Activated CD4-positive, alpha-beta memory T cell treated with anti-CD3 and anti-CD28 coated beads for 36 hours (primary cell): ENCODE measurements around the gene TMSB10. TPM values are rescaled to one million over a fixed set of nuclear protein-coding genes. Genes with fewer than 3 reads are reported as not detected.
A peak's percentile ranks its signal among the peaks of the same experiment; 100 is the strongest.

ENCODE experiments used
- CTCF ChIA-PET: fragments of 350-600 bp; sonication (Branson Sonifier 250); formaldehyde crosslinking; loops from one replicate; lab custom pipeline; 2021; ENCODE audit warnings: antibody characterized with exemption, inconsistent platforms; lab: Charles Lee
- POLR2A ChIA-PET: fragments of 350-600 bp; sonication (Branson Sonifier 250); formaldehyde crosslinking; loops from one replicate; lab custom pipeline; 2021; ENCODE audit warnings: antibody characterized with exemption; lab: Charles Lee
- DNase-seq: peaks from one replicate; pipeline ENCODE4 v3.0.0-alpha.2; 2020
- H3K27ac Mint-ChIP-seq: one replicate; pipeline ENCODE4 v1.8.0; 2021; ENCODE audit warnings: mixed read lengths
- H3K27me3 Mint-ChIP-seq: one replicate; pipeline ENCODE4 v1.8.0; 2021; ENCODE audit warnings: mixed read lengths
- H3K36me3 Mint-ChIP-seq: one replicate; pipeline ENCODE4 v1.8.0; 2021; ENCODE audit warnings: mixed read lengths
- H3K4me1 Mint-ChIP-seq: one replicate; pipeline ENCODE4 v1.8.0; 2021; ENCODE audit warnings: low read depth, mixed read lengths
- H3K4me3 Mint-ChIP-seq: one replicate; pipeline ENCODE4 v1.8.0; 2021; ENCODE audit warnings: mild to moderate bottlenecking, mixed read lengths
- H3K9me3 Mint-ChIP-seq: one replicate; pipeline ENCODE4 v1.8.0; 2021; ENCODE audit warnings: mixed read lengths
- intact Hi-C: fragments of 100-400 bp; cut with micrococcal nuclease; formaldehyde crosslinking; loops from one replicate; pipeline ENCODE4 v1.15.1; 2023
- total RNA-seq, 2 experiments: library from RNA; stranded (reverse); gene quantifications; one replicate each; pipeline ENCODE4 v1.2.3, GENCODE V29; 2021

TMSB10 gene
- total RNA-seq = 1,000 to 10,000 TPM; 2,535 to 2,567 TPM

DNA sequence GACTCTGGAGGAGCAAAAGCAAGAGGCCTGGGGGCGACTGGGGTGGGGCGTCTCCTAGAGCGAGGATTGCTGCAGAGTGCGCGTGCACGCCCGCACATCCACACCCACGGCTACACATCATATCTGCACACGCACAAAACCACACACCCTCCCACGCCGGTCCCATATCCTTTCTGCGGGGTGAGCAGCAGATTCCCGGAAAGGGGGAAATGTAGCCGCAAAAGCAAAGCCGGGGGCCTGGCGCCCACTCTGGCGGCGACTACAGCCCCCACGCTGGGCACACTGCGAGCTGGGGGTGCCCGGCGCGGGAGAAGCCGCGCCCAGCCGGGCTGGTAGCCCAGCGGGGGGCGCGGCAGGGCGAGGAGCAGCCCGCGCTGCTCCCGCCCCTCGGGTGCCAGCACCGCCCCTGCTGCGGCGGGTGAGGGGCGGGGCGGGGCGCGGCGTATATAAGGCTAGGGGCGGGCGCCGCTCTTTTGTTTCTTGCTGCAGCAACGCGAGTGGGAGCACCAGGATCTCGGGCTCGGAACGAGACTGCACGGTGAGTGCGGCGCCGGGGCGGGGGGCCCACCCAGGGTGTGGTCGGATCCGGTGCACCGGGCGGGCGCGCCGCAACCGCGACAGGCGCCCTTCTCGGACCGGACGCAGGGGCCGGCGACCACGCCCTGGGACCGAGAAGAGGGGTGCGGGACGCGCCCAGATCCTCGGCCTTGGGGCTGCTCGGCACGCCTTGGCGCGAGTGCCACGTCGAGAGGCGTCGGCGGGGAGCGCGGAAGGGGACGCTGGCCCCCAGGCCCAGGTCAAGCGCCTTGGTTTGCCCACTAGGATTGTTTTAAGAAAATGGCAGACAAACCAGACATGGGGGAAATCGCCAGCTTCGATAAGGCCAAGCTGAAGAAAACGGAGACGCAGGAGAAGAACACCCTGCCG lies at the start of gene TMSB10:
TMSB10 (plus strand) TSS at position 476 of the 927 bp plus-strand sequence.
- Mint-ChIP-seq H3K27me3 (no peaks in the 10 kb centered on the region), H3K9me3 (peaks cover 13% of the 10 kb centered on the region), H3K4me1 (peaks cover 66% of the 10 kb centered on the region), H3K4me3 (peak within 1 kb of the TSS; percentile 91), H3K27ac (peak within 1 kb of the TSS; percentile 93), H3K36me3 (peaks cover 34% of the 10 kb centered on the region)
- ChIA-PET POLR2A (interaction anchor here (0.5 to 5.1 kb wide), 12 partner anchors 8 to 64 kb away, joined by 3 to 41 read pairs (median 12); partner anchors contain the start of gene TRABD2A), CTCF (interaction anchor here (0.6 to 11.8 kb wide), 12 partner anchors 11 to 416 kb away, joined by 3 to 117 read pairs (median 4); partner anchors contain the start of gene DNAH6)
- peak; percentile 90 for DNase-seq
- intact Hi-C loops = loop anchor here (1.0 to 2.0 kb wide), 3 partner anchors 7 to 65 kb away; partner anchors contain the start of gene KCMF1

- intact Hi-C loops = loop anchor here (2.0 to 5.0 kb wide), 2 partner anchors 25 to 203 kb away; partner anchors contain the start of gene TRABD2A
- peaks cover 23% of the 10 kb centered on the region for H3K9me3 Mint-ChIP-seq
- peak overlapping the region; percentile 38 for H3K4me3 Mint-ChIP-seq
- no peaks in the 10 kb centered on the region for H3K27me3 Mint-ChIP-seq
- peaks cover 92% of the 10 kb centered on the region for H3K4me1 Mint-ChIP-seq
- DNase-seq = no peak
- ChIA-PET POLR2A (no interaction called here), CTCF (no interaction called here)
- H3K27ac Mint-ChIP-seq = peak overlapping the region; percentile 46
- peaks cover 33% of the 10 kb centered on the region for H3K36me3 Mint-ChIP-seq
These were observed 49.7 kb upstream of the TMSB10 start for GRCh38 chr2:84855731-84856130.

DNA sequence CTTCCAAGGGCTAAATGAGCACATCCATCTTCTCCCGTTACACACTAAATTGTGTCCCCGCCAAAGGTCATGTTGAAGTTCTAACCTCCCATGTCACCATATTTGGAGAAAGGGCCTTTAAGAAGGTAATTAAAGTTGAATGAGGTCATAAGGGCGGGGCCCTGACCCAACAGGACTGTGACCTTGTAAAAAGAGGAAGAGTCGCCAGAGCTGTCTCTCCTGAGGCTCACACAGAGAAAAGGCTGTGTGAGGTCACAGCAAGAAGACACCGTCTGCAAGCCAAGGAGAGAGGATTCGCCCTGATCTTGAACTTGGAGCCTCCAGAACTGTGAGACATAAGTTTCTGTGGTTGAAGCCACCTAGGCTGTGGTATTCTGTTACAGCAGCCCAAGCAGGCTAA lies 48.7 kb upstream of the TMSB10 start:
- Mint-ChIP-seq H3K27ac (peak overlapping the region; percentile 46), H3K4me3 (no peak overlapping the region), H3K36me3 (peaks cover 29% of the 10 kb centered on the region), H3K27me3 (no peaks in the 10 kb centered on the region), H3K4me1 (peaks cover 91% of the 10 kb centered on the region), H3K9me3 (peaks cover 23% of the 10 kb centered on the region)
- peak; percentile 66 for DNase-seq
- CTCF ChIA-PET = interaction anchor here (0.9 to 2.4 kb wide), 5 partner anchors 8 to 115 kb away, joined by 3 to 9 read pairs (median 4); no protein-coding TSS in a partner anchor
- POLR2A ChIA-PET = interaction anchor here (0.9 kb wide), 1 partner anchor 16 kb away, joined by 3 read pairs; no protein-coding TSS in a partner anchor
- intact Hi-C loops = loop anchor here (1.0 to 5.0 kb wide), 3 partner anchors 10 to 204 kb away; partner anchors contain the start of gene TRABD2A

- POLR2A ChIA-PET = interaction anchor here (1.2 kb wide), 1 partner anchor 23 kb away, joined by 3 read pairs; no protein-coding TSS in a partner anchor
- H3K4me1 Mint-ChIP-seq = peaks cover 90% of the 10 kb centered on the region
- no peak overlapping the region for H3K4me3 Mint-ChIP-seq
These were observed 47.9 kb upstream of the TMSB10 start for GRCh38 chr2:84857566-84857965.

DNA sequence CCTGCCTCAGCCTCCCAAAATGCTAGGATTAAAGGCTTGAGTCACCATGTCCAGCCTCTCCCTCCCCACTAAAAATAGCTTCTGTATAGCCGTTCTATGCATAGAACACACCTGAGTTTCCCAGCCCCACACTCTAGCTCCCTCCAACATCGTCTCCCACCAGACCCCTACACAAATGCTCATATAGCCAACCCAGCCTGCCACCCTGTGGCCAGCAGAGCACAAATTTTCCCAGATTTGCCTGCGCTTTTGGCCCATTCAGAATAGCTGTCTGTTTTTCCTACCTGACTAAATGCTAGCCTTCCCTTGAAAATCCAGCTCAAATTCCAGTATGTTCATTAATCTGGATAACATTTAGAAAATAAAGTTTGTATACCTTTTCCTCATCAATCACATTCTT lies 47.3 kb upstream of the TMSB10 start:
- intact Hi-C loops = loop anchor here (5.0 kb wide), 1 partner anchor 206 kb away; no protein-coding TSS in a partner anchor
- Mint-ChIP-seq H3K36me3 (peaks cover 20% of the 10 kb centered on the region), H3K27me3 (no peaks in the 10 kb centered on the region), H3K27ac (peak overlapping the region; percentile 46), H3K9me3 (peaks cover 12% of the 10 kb centered on the region), H3K4me3 (no peak overlapping the region), H3K4me1 (peaks cover 91% of the 10 kb centered on the region)
- CTCF ChIA-PET = interaction anchor here (0.7 to 2.4 kb wide), 7 partner anchors 9 to 332 kb away, joined by 3 to 10 read pairs (median 4); no protein-coding TSS in a partner anchor
- POLR2A ChIA-PET = interaction anchor here (0.7 to 1.2 kb wide), 2 partner anchors 22 to 258 kb away, joined by 3 read pairs; no protein-coding TSS in a partner anchor
- no peak for DNase-seq

More at GRCh38 chr2:84857566-84857965, 47.9 kb upstream of the TMSB10 start:
- H3K27me3 Mint-ChIP-seq = no peaks in the 10 kb centered on the region
- peak overlapping the region; percentile 46 for H3K27ac Mint-ChIP-seq
- no peak for DNase-seq
- intact Hi-C loops = loop anchor here (1.0 to 5.0 kb wide), 3 partner anchors 11 to 205 kb away; partner anchors contain the start of gene TRABD2A
- CTCF ChIA-PET = interaction anchor here (0.7 to 2.4 kb wide), 8 partner anchors 9 to 332 kb away, joined by 3 to 10 read pairs (median 4); no protein-coding TSS in a partner anchor
- H3K36me3 Mint-ChIP-seq = peaks cover 23% of the 10 kb centered on the region
- H3K9me3 Mint-ChIP-seq = peaks cover 18% of the 10 kb centered on the region

DNA sequence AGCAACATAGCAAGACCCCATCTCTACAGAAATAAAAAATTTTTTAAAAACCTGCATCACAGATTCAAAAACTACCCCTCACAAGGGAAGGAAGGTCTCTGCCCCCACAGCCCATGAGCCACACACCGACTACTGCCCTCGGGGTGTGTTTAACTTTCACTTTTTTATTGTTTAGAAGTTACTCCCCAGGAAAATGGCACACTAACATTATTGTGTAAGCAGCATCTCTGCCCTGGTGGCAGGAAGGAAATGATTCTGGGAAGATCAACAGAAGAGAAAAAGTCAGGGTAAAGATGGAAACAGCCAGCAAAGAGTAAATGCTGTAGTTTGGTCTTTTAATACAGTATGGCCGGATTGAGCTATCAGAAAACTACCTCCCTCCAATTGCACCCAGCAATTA lies 46.5 kb upstream of the TMSB10 start:
- intact Hi-C loops = loop anchor here (5.0 kb wide), 1 partner anchor 207 kb away; no protein-coding TSS in a partner anchor
- no peak for DNase-seq
- Mint-ChIP-seq H3K27me3 (no peaks in the 10 kb centered on the region), H3K27ac (peak overlapping the region; percentile 55), H3K9me3 (peaks cover 9% of the 10 kb centered on the region), H3K4me3 (peak overlapping the region; percentile 1), H3K4me1 (peaks cover 90% of the 10 kb centered on the region), H3K36me3 (peaks cover 16% of the 10 kb centered on the region)
- CTCF ChIA-PET = interaction anchor here (1.5 to 2.4 kb wide), 2 partner anchors 8 to 118 kb away, joined by 4 to 9 read pairs; no protein-coding TSS in a partner anchor
- POLR2A ChIA-PET = no interaction called here

DNA sequence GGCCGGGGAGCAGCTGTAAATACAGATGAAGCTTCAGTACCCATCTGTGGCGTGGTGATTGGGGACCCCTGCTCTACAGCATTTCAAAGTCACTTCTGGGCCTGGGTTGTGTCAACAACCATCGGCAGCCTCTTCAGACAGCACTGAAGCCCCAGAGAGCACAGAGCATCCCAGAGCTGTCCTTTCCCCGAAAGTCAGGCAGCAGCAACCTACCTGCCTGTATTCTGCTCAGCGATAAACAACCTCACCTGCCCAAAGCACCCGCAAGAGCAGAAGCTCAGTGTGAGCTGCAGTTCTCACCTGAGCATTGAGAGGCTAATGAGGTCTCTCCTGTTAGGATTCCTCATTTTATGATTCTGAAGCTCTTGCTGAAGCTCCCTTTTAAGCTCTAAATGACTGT lies 43.9 kb upstream of the TMSB10 start:
- Mint-ChIP-seq H3K27me3 (no peaks in the 10 kb centered on the region), H3K36me3 (peaks cover 9% of the 10 kb centered on the region), H3K4me1 (peaks cover 90% of the 10 kb centered on the region), H3K27ac (peak overlapping the region; percentile 64), H3K4me3 (no peak overlapping the region), H3K9me3 (no peaks in the 10 kb centered on the region)
- intact Hi-C loops = no loop called here
- POLR2A ChIA-PET = interaction anchor here (0.6 to 1.1 kb wide), 2 partner anchors 19 to 64 kb away, joined by 3 to 4 read pairs; no protein-coding TSS in a partner anchor
- no peak for DNase-seq
- CTCF ChIA-PET = interaction anchor here (0.8 to 2.6 kb wide), 6 partner anchors 10 to 64 kb away, joined by 3 to 7 read pairs (median 4); no protein-coding TSS in a partner anchor

GRCh38 chr2:84862006-84862405 lies 43.5 kb upstream of the TMSB10 start:
- Mint-ChIP-seq H3K9me3 (no peaks in the 10 kb centered on the region), H3K27ac (peak overlapping the region; percentile 64), H3K36me3 (peaks cover 6% of the 10 kb centered on the region), H3K27me3 (no peaks in the 10 kb centered on the region), H3K4me1 (peaks cover 90% of the 10 kb centered on the region), H3K4me3 (no peak overlapping the region)
- no peak for DNase-seq
- intact Hi-C loops = no loop called here
- ChIA-PET POLR2A (interaction anchor here (0.6 to 1.1 kb wide), 2 partner anchors 19 to 64 kb away, joined by 3 to 4 read pairs; no protein-coding TSS in a partner anchor), CTCF (interaction anchor here (0.8 to 2.6 kb wide), 5 partner anchors 11 to 64 kb away, joined by 3 to 7 read pairs (median 4); no protein-coding TSS in a partner anchor)

DNA sequence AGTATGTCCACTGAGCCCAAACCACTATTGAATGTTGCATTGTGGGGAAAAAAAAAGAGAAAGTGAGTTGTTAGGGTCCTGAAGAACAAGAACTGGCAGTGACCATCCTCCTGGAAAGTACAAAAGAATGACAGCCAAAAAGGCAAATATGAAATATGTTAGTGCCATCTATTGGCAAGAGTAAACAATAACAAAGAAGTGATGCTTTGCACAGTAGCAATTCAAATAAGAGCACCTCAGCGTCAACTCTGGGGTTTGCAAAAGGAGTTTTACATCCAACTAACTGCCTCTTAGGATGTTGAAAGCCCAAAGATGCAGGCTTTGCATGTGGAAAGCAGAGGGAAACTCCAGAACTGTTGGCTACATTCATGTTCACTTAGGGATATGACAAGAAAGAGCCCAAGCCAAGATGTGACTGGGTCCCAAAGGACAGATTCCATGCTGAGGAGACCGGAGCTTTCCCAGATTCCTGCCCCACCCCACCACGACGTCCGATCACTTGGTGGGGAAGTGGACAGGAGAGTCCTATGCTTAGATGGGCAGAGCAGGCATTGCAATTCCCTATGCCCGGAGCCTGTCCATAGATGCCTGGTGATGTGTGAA lies 40.2 kb upstream of the TMSB10 start:
- DNase-seq = no peak
- intact Hi-C loops = loop anchor here (1.0 to 5.0 kb wide), 4 partner anchors 124 to 370 kb away; partner anchors contain the start of gene DNAH6
- H3K4me3 Mint-ChIP-seq = no peak overlapping the region
- H3K4me1 Mint-ChIP-seq = peaks cover 73% of the 10 kb centered on the region
- H3K36me3 Mint-ChIP-seq = peaks cover 16% of the 10 kb centered on the region
- peak overlapping the region; percentile 18 for H3K27ac Mint-ChIP-seq
- peaks cover 2% of the 10 kb centered on the region for H3K9me3 Mint-ChIP-seq
- POLR2A ChIA-PET = interaction anchor here (0.8 kb wide), 1 partner anchor 16 kb away, joined by 3 read pairs; no protein-coding TSS in a partner anchor
- H3K27me3 Mint-ChIP-seq = no peaks in the 10 kb centered on the region
- CTCF ChIA-PET = interaction anchor here (0.6 to 2.0 kb wide), 14 partner anchors 9 to 371 kb away, joined by 3 to 11 read pairs (median 3); partner anchors contain the start of gene TRABD2A

DNA sequence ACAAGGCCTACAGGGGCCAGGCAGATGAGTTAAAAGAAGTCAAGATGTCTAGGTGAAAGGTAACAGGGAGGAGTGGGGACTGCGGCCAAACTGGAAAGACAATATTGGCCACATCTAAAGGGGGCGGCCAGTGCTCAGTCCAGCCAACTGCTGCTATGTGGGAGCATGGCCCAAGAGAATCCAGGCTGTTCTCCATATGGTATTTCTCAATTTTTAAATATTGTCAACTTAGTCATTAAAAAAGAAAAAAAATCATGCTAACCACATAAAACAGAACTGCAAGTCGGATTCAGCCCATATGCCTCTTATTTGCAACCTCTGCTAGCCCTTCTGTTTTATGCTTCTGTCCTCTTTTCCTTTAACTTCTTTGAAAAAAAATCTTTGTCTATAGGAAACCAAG lies 39.3 kb upstream of the TMSB10 start:
- Mint-ChIP-seq H3K36me3 (peaks cover 17% of the 10 kb centered on the region), H3K27me3 (no peaks in the 10 kb centered on the region), H3K27ac (peak overlapping the region; percentile 54), H3K4me1 (peaks cover 75% of the 10 kb centered on the region), H3K4me3 (no peak overlapping the region), H3K9me3 (peaks cover 2% of the 10 kb centered on the region)
- intact Hi-C loops = loop anchor here (5.0 kb wide), 2 partner anchors 234 to 349 kb away; partner anchors contain the start of gene DNAH6
- ChIA-PET POLR2A (no interaction called here), CTCF (interaction anchor here (2.0 kb wide), 1 partner anchor 125 kb away, joined by 11 read pairs; no protein-coding TSS in a partner anchor)
- DNase-seq = no peak
